ENCODE measurements around the gene ITGA7.

GRCh38 chr12:55658212-55658611 is 49.5 kb downstream of the ITGA7 start:
- TF ChIP-seq CTCF (IDR thresholded peaks at IDR 0.05 in 4 of 5, conservative IDR thresholded peaks at IDR 0.05 in 1 of 5) (no peak), POLR2A (IDR thresholded peaks at IDR 0.05) (no peak)
